Fibroblast of the conjunctiva (primary cell): ENCODE measurements around the gene CASR.

ENCODE experiments used
- DNase-seq: peaks from one replicate; pipeline ENCODE4 v3.0.0-alpha.2; 2010; ENCODE audit warnings: low read depth

CASR gene

GRCh38 chr3:122214711-122215110 is 31.2 kb downstream of the CASR start:
- no peak for DNase-seq

DNA sequence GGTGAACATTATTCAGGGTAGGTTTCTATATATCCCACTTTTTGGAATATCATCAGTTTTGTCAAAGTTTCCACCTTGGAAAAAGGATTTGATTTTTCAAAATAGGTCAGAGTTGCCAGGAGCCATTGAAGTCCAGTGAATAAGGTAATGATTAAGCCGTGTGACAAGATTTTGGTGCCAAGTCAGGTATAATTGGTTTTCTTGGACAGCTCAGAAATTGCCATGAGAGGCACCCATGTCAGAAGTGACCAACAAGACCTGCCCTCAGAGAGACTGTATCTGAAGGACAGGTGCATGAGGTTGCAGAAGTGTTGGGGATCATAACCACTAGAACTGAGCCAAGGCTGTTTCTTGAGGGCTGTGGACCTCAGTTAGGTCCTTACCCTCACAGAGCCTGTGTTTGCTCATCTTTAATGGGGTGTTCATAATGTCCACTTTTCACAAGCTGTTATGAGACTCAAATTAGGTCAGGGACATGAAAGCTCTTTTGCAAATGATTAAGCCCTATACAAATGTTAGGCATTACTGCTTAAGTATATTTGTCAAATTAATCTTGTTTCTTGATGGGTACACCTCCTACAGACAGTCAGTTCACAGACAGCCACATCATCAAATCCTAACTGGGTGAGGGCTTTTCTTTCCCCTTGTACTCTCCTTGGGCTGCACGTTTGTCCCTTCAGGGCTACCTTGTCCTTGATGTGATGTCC is 32.3 kb downstream of the CASR start:
- no peak for DNase-seq

DNA sequence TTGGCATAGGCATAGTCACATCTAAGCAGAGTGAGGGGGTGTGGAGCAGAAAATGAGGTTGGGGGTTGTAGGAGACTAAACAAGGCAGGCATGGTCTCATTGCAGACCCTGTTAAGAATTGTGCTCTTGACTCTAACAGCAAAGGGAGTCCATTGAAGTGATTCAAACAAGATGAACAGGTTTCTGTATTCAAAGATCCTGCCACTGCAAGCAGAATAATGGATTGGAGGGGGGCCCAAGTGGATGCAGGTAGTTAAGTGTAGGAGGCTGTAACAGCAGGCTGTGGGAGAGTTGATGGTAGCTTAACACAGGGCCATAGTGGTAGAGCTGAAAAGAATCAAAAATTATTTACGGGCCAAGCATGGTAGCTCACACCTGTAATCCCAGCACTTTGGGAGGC is 34.4 kb downstream of the CASR start:
- DNase-seq, result no peak

DNA sequence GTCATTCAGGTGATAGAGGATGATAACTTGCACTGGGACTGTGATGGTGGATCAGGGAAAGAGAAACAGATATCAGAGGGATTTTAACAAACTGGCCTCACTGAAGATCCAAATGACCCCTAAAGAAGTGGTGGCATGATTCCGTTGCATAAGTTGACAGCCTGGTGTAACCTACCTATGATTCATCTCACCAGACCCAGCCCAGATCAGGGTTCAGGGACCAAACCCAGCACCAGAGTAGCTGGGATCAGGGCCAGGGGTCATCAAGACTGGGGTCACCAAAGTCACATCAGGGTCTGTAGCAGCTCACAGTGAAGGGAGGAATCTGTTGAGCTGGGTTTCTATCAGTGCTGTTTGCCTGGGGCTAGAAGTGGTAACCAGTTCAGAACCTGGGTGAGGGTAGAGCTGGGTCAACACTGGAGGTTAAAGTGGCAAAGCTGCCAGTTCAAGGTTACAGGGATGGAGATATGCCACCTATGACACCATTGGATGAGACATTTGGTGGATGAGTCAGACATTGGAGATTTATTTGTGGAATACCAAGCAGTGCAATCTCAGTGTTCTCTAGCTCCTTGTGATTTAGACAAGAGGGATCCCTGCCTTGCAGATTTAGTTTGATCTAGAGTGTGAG is 35.9 kb downstream of the CASR start:
- no peak for DNase-seq

- no peak for DNase-seq
Observed at GRCh38 chr3:122227036-122227781, 43.7 kb downstream of the CASR start.

GRCh38 chr3:122230174-122230573 is 46.7 kb downstream of the CASR start:
- DNase-seq, result no peak

DNA sequence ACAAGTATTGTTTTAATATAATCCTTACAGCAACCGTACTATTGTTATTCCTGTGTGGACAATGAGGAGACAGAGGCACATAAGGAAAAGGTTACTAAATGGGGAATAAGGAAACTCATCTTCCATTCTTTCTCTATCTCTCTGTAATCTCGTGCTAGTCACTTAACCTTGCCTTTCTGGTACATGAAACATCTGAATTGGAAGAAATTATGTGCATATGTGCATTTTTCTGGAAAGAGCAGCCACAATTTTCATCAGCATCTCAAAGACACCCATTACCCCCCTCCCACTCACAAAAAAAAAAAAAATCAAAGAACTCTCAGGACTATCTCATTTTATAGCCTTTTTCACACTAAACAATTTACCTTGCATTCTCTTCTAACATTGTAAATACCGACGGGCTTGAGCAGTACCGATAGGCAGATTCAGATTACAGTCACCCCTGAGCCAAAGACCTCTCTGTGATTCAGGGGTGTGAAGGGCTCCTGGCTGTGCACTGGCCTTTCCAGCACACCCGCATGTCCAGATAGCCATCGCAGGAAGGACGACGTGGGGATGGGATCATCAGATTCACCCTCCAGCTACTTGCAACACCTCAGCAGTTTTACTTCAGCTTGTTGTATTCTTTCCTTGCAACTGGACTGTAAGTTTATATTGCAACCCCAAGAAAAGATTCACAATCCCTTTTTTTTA is 48.1 kb downstream of the CASR start:
- no peak for DNase-seq

DNA sequence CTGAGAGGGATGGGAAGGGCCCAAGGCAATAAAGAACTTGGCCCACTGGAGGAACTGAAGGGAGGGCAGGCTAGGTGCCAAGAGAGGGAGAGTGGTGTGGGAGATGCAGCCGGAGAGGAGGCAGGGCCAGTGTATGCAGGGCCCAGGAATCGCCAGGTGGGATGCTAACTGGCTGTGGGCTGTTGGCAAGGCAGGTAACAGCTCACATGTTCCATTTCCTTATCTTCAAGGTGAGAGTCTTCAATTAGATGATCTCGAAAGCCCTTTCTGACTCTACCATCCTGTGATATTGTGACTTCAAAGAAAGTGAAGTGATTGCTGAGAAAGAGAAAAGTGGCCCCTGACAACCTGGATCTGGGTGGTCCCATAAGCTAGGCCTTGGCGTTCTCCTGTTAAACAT is 49.0 kb downstream of the CASR start:
- DNase-seq, result no peak

GRCh38 chr3:122233101-122233952 is 49.9 kb downstream of the CASR start:
- DNase-seq, result no peak

DNA sequence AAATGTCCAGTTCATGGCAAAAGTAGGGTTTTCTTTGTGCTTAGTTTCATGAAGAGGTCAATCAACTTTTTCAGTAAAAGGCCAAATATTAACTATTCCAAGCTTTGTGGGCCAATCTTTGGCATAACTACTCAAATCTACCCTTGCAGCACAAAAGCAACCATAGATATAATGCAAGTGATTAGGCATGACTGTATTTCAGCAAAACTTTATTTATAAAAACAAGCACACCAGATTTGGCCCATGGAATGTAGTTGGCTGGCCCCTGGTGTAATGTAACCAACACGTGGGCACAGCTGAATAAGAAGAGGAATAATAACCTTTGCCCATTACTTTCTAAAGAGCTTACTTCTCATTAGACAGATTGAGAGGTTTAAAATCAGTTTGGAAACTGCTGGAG is 50.6 kb downstream of the CASR start:
- no peak for DNase-seq

- DNase-seq, result no peak
Observed at GRCh38 chr3:122235147-122235546, 51.7 kb downstream of the CASR start.

GRCh38 chr3:122239112-122239511 is 55.6 kb downstream of the CASR start:
- DNase-seq, result no peak

DNA sequence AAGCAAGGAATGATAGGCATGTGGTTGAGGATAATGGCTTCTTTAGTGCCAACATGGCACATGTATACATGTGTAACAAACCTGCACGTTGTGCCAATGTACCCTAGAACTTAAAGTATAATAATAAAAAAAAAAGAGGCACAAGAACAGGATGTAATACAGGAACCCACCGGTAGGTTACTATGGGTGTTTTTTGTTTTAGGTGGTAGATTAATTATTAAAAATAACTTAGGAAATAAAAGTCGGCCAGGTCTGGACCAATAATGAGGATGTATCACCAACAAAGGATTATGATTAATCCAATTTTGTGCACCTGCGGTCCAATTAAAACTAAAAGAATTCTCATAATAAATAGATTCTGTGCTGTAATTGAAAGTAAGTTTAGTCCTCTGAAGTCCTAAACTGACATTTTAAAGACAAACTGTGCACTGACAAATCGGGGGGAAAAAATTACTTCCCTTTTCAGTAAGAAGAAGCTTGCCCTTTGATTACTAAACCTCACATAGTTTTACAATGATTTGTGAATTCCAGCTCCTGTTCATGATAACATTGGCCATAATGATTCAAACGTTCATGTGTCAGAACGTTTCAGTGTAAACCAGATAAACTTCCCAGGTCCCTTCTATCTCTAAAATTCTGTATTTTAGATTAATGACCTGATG is 62.2 kb downstream of the CASR start:
- DNase-seq, result no peak

DNA sequence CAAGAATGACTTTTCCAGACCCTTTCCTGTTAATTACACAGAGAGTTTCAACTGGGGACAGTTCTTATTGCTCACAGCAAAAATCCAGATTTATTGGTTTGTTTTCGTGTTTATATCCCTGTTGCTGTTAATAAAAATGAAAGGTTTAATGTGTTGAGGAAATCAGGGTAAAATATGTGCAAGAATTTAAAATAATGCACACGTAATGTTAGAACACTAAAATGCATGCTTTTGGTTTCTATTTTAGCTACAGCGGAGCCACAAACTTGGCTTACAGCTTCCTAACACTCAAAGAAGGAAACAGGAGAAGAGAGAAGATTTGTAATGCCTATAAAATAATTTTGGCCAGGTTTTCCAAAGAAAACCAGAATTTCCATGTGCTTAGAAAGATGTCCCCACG is 62.7 kb downstream of the CASR start:
- no peak for DNase-seq

DNA sequence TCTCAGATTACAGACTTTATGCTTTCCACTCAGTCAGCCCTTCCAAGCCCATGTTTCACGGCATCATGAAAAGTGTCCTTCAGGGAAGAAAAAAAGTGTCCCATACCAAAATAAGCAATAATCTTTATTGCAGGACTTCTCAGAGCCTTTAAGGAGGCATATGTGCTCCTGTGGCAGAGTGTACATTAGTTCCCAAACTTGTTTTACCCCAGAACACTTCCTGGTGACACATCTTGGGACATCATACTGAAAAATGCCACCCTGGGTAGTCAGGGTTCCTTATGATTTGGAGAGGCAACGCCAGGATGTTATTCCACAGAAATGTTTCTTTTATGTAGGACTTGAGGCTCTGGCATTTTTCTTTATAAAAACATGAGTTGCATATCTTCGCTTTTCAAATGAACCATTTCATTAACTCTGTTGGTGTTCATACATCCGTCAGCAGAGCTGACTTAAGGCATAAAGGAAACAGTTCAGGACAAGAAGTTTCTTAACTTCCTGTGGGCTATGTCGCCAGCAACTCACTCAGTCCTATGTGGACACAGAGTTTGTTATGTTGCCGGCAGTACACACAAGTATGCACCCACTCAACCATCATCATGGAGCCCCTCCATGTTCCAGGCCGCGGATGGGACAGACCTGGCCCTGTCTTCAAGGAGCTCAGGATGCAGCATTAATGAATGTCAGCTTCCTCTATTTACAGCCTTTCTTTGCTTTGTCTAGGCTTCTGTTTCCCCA is 63.8 kb downstream of the CASR start:
- DNase-seq, result no peak

DNA sequence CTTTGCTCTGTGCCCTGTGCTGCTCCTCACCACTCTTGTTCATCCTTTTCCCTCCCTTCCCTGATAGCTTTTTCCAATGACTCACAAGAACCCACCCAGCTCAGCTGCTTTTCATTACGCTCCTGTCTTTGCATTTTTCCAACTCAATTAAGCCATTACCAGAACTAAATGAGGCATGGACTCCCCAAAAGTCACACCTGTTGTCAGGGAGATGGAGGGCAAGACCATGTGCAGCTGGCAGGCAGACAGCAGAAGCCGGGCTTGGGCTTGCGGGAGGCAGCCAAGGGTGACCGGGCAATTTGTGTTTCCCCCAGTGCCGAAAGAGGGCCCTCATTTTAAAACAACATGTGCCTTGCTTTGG is 64.3 kb downstream of the CASR start:
- DNase-seq, result no peak

GRCh38 chr3:122251428-122251827 is 68.0 kb downstream of the CASR start:
- DNase-seq, result no peak

DNA sequence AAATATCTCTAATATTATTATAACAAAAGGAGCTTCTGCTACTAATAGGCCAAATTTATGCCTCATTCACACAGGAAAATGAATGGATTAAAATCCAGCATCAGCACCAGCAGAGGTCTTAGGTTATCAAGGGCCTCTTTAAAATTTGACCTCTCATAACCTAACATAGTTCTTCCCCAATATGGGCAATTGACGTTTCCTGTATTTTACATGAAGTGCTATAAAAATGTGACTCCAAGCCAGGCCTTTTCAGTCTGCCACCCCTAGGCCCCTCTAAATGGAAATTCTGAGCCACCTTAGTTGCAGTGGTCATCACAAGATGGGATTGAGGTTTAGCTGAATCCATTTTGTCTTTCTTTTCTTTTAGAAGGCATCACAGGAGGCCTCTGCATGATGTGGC is 70.1 kb downstream of the CASR start:
- DNase-seq, result no peak

DNA sequence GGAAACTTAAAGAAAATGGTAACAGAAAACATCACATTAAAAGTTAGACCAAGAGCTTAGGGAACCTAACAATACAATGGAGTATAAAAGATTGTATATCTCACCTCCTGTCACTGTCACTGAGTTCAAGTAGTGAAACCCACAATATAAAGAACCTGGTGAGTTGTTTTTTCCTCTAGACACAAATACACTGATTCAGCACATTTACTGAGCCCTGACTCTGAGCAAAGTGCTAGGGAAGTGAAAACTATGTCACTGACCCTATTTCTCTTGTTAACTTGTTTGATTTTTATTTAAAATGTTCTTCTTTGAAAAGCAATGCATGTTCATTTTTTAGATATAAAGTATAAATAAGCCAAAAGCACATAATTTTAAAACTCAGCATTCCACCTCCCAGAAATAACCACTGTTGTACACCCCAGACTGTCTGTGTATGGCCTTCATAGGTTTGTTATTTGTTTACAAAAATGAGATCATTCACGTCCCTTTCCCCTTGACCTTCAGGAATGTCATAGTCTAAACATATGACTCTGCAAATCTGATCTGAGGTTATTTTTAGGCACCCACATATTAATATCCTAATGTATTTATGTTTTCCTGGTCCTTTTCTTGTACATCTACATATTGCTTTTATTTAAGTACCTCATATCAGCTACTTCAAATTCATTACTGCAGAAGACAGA is 72.4 kb downstream of the CASR start:
- DNase-seq, result no peak
